Measurements from ENCODE around the gene WDR36. TPM values are rescaled to one million over a fixed set of nuclear protein-coding genes. Genes with fewer than 3 reads are reported as not detected.

WDR36 gene
- total RNA-seq, 4 donors from 2014 or later = 18.7 to 30.7 (median 25.0) TPM

DNA sequence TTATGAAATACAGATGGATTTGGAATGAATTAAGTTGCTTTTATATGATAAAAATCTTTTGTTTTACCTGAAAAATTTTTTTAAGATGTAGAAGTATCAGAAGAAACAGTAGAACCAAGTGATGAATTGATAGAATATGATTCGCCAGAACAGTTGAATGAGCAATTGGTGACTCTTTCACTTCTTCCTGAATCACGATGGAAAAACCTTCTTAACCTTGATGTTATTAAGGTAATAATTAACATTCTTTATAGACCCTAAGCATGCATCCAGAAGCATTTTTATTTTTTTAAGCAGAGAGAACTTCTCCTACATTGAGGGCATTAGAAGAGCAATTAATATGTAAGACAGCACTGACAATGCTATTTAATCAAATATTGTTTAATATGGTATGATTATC, 28.8 kb downstream of the WDR36 start:
- Histone ChIP-seq H3K27ac (no peak overlapping the region), H3K27me3 (no peaks in the 10 kb centered on the region), H3K4me3 (no peak overlapping the region), H3K4me1 (no peaks in the 10 kb centered on the region), H3K9me3 (no peaks in the 10 kb centered on the region), H3K36me3 (peaks cover 0 to 86% of the 10 kb centered on the region in 2 donors)
- TF ChIP-seq POLR2AphosphoS5 (IDR thresholded peaks at IDR 0.05) (no peak), EP300 (IDR thresholded peaks at IDR 0.05) (no peak), POLR2A (IDR thresholded peaks at IDR 0.05) (no peak)
- TF ChIP-seq, protein P1, sequence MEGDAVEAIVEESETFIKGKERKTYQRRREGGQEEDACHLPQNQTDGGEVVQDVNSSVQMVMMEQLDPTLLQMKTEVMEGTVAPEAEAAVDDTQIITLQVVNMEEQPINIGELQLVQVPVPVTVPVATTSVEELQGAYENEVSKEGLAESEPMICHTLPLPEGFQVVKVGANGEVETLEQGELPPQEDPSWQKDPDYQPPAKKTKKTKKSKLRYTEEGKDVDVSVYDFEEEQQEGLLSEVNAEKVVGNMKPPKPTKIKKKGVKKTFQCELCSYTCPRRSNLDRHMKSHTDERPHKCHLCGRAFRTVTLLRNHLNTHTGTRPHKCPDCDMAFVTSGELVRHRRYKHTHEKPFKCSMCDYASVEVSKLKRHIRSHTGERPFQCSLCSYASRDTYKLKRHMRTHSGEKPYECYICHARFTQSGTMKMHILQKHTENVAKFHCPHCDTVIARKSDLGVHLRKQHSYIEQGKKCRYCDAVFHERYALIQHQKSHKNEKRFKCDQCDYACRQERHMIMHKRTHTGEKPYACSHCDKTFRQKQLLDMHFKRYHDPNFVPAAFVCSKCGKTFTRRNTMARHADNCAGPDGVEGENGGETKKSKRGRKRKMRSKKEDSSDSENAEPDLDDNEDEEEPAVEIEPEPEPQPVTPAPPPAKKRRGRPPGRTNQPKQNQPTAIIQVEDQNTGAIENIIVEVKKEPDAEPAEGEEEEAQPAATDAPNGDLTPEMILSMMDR (IDR thresholded peaks at IDR 0.05) = no peak
- WGBS, 2 donors (ENCODE audit: low coverage in 1 of 2) = 75 to 100% methylated on average over 2 of the region's 2 CpGs
- ATAC-seq = no peak

GRCh38 chr5:111121926-111122325, 29.8 kb downstream of the WDR36 start:
- no peak overlapping the region for H3K4me3 ChIP-seq
- no peaks in the 10 kb centered on the region for H3K27me3 ChIP-seq
- H3K36me3 ChIP-seq = peaks cover 0 to 96% of the 10 kb centered on the region in 2 donors
- ATAC-seq = no peak
- no peaks in the 10 kb centered on the region for H3K9me3 ChIP-seq
- H3K4me1 ChIP-seq = no peaks in the 10 kb centered on the region
- no peak overlapping the region for H3K27ac ChIP-seq
- TF ChIP-seq POLR2AphosphoS5 (IDR thresholded peaks at IDR 0.05) = no peak
- no peak for TF ChIP-seq EP300 (IDR thresholded peaks at IDR 0.05)
- TF ChIP-seq, protein P1 (IDR thresholded peaks at IDR 0.05) = no peak
- TF ChIP-seq POLR2A (IDR thresholded peaks at IDR 0.05) = no peak

GRCh38 chr5:111122398-111122797, 30.2 kb downstream of the WDR36 start:
- TF ChIP-seq POLR2AphosphoS5 (IDR thresholded peaks at IDR 0.05) = no peak
- TF ChIP-seq, protein P1 (IDR thresholded peaks at IDR 0.05) = no peak
- no peak for TF ChIP-seq POLR2A (IDR thresholded peaks at IDR 0.05)
- TF ChIP-seq EP300 (IDR thresholded peaks at IDR 0.05) = no peak
- 60 to 75% methylated on average over 1 to 2 of the region's 2 CpGs for WGBS, 2 donors (ENCODE audit: low coverage in 1 of 2)
- H3K9me3 ChIP-seq = no peaks in the 10 kb centered on the region
- peaks cover 0 to 97% of the 10 kb centered on the region in 2 donors for H3K36me3 ChIP-seq
- H3K27ac ChIP-seq = no peak overlapping the region
- H3K27me3 ChIP-seq = no peaks in the 10 kb centered on the region
- ATAC-seq = no peak
- no peaks in the 10 kb centered on the region for H3K4me1 ChIP-seq
- no peak overlapping the region for H3K4me3 ChIP-seq

DNA sequence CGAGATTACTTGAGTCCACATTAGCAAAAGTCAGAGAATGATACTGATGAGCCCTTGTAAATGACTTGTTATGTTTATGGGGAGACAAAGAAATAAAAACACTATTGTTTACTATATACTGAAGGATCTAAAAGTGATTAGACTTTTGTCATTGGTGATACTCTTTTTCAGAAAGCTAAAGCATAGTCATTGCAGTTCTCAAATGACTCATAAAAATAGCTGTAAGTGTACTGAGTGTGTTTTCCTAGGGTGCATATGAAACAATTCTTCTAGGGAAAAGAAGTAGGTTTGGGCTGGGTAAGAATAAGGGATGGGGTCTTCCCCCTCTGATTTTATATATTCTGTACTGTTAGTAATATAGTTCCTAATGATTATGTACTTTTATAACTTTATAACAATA, 32.6 kb downstream of the WDR36 start:
- WGBS, 2 donors (ENCODE audit: low coverage in 1 of 2) = 83 to 100% methylated on average over 1 of the region's 1 CpG
- peaks cover 0 to 81% of the 10 kb centered on the region in 2 donors for H3K36me3 ChIP-seq

GRCh38 chr5:111126896-111127295, 34.7 kb downstream of the WDR36 start:
- TF ChIP-seq POLR2A (IDR thresholded peaks at IDR 0.05) = no peak
- TF ChIP-seq EP300 (IDR thresholded peaks at IDR 0.05) = no peak
- TF ChIP-seq POLR2AphosphoS5 (IDR thresholded peaks at IDR 0.05) = no peak
- TF ChIP-seq, protein P1 (IDR thresholded peaks at IDR 0.05) = no peak
- Histone ChIP-seq H3K27me3 (no peaks in the 10 kb centered on the region), H3K4me1 (no peaks in the 10 kb centered on the region), H3K4me3 (no peak overlapping the region), H3K9me3 (no peaks in the 10 kb centered on the region), H3K27ac (no peak overlapping the region), H3K36me3 (peaks cover 0 to 62% of the 10 kb centered on the region in 2 donors)
- 79 to 94% methylated on average over 3 of the region's 3 CpGs for WGBS, 2 donors (ENCODE audit: low coverage in 1 of 2)
- no peak for ATAC-seq

More for the DNA sequence above, 32.6 kb downstream of the WDR36 start:
- Histone ChIP-seq H3K4me1 (no peaks in the 10 kb centered on the region), H3K4me3 (no peak overlapping the region), H3K27ac (no peak overlapping the region), H3K27me3 (no peaks in the 10 kb centered on the region), H3K9me3 (no peaks in the 10 kb centered on the region)
- TF ChIP-seq EP300 (IDR thresholded peaks at IDR 0.05) (no peak), POLR2AphosphoS5 (IDR thresholded peaks at IDR 0.05) (no peak), POLR2A (IDR thresholded peaks at IDR 0.05) (no peak)
- TF ChIP-seq, protein P1 (IDR thresholded peaks at IDR 0.05) = no peak
- no peak for ATAC-seq

All from gastroesophageal sphincter (tissue), 4 donors.